Measurements from ENCODE around the gene UBAC2. TPM values are rescaled to one million over a fixed set of nuclear protein-coding genes. Genes with fewer than 3 reads are reported as not detected.

UBAC2 gene
- total RNA-seq, 2 donors from 2014 or later, result 74.2 to 75.3 TPM

GRCh38 chr13:99293178-99293577, 92.5 kb downstream of the UBAC2 start:
- Mint-ChIP-seq H3K4me1 (peaks cover 70% of the 10 kb centered on the region), H3K27ac (peak overlapping the region; percentile 98), H3K27me3 (no peaks in the 10 kb centered on the region), H3K36me3 (ENCODE audit: low read depth) (peaks cover 28% of the 10 kb centered on the region), H3K4me3 (peak overlapping the region; percentile 73)
- no peak for DNase-seq
- no peaks in the 10 kb centered on the region for H3K9me3 ChIP-seq (ENCODE audit: control insufficient read depth, low read length, poor library complexity, severe bottlenecking)
- no peak for ATAC-seq

- Mint-ChIP-seq H3K27me3 (no peaks in the 10 kb centered on the region), H3K27ac (peak overlapping the region; percentile 98), H3K4me3 (peak overlapping the region; percentile 45), H3K36me3 (ENCODE audit: low read depth) (peaks cover 29% of the 10 kb centered on the region), H3K4me1 (peaks cover 66% of the 10 kb centered on the region)
- DNase-seq (no peak), ATAC-seq (no peak)
- H3K9me3 ChIP-seq (ENCODE audit: control insufficient read depth, low read length, poor library complexity, severe bottlenecking), result no peaks in the 10 kb centered on the region
These were observed 93.5 kb downstream of the UBAC2 start for GRCh38 chr13:99294198-99294597.

- DNase-seq (no peak), ATAC-seq (no peak)
- H3K36me3 Mint-ChIP-seq (ENCODE audit: low read depth), result peaks cover 29% of the 10 kb centered on the region
- peak overlapping the region; percentile 98 for H3K27ac Mint-ChIP-seq
- H3K9me3 ChIP-seq (ENCODE audit: control insufficient read depth, low read length, poor library complexity, severe bottlenecking), result no peaks in the 10 kb centered on the region
- H3K27me3 Mint-ChIP-seq, result no peaks in the 10 kb centered on the region
- H3K4me1 Mint-ChIP-seq, result peaks cover 66% of the 10 kb centered on the region
- H3K4me3 Mint-ChIP-seq, result peak overlapping the region; percentile 84
These were observed 94.3 kb downstream of the UBAC2 start for GRCh38 chr13:99294958-99295357.

- no peaks in the 10 kb centered on the region for H3K9me3 ChIP-seq (ENCODE audit: control insufficient read depth, low read length, poor library complexity, severe bottlenecking)
- peaks cover 67% of the 10 kb centered on the region for H3K4me1 Mint-ChIP-seq
- peaks cover 29% of the 10 kb centered on the region for H3K36me3 Mint-ChIP-seq (ENCODE audit: low read depth)
- H3K27me3 Mint-ChIP-seq, result no peaks in the 10 kb centered on the region
- no peak for ATAC-seq
- peak overlapping the region; percentile 84 for H3K4me3 Mint-ChIP-seq
- DNase-seq, result no peak
- H3K27ac Mint-ChIP-seq, result peak overlapping the region; percentile 98
These were observed 95.0 kb downstream of the UBAC2 start for GRCh38 chr13:99295488-99296252.

GRCh38 chr13:99296398-99296797, 95.7 kb downstream of the UBAC2 start:
- ATAC-seq (peak; percentile 66), DNase-seq (no peak)
- peak overlapping the region; percentile 94 for H3K4me3 Mint-ChIP-seq
- no peaks in the 10 kb centered on the region for H3K9me3 ChIP-seq (ENCODE audit: control insufficient read depth, low read length, poor library complexity, severe bottlenecking)
- H3K27ac Mint-ChIP-seq, result peak overlapping the region; percentile 98
- H3K36me3 Mint-ChIP-seq (ENCODE audit: low read depth), result peaks cover 29% of the 10 kb centered on the region
- peaks cover 61% of the 10 kb centered on the region for H3K4me1 Mint-ChIP-seq
- no peaks in the 10 kb centered on the region for H3K27me3 Mint-ChIP-seq

- Mint-ChIP-seq H3K36me3 (ENCODE audit: low read depth) (peaks cover 31% of the 10 kb centered on the region), H3K27me3 (no peaks in the 10 kb centered on the region), H3K27ac (peak overlapping the region; percentile 98), H3K4me3 (peak overlapping the region; percentile 94), H3K4me1 (peaks cover 64% of the 10 kb centered on the region)
- ATAC-seq (no peak), DNase-seq (no peak)
- no peaks in the 10 kb centered on the region for H3K9me3 ChIP-seq (ENCODE audit: control insufficient read depth, low read length, poor library complexity, severe bottlenecking)
These were observed 96.7 kb downstream of the UBAC2 start for GRCh38 chr13:99297331-99297730.

GRCh38 chr13:99298056-99298455, 97.4 kb downstream of the UBAC2 start:
- no peaks in the 10 kb centered on the region for H3K27me3 Mint-ChIP-seq
- H3K9me3 ChIP-seq (ENCODE audit: control insufficient read depth, low read length, poor library complexity, severe bottlenecking), result no peaks in the 10 kb centered on the region
- no peak for ATAC-seq
- peaks cover 28% of the 10 kb centered on the region for H3K36me3 Mint-ChIP-seq (ENCODE audit: low read depth)
- no peak for DNase-seq
- H3K27ac Mint-ChIP-seq, result peak overlapping the region; percentile 98
- H3K4me3 Mint-ChIP-seq, result peak overlapping the region; percentile 94
- H3K4me1 Mint-ChIP-seq, result peaks cover 65% of the 10 kb centered on the region

GRCh38 chr13:99299256-99299919, 98.7 kb downstream of the UBAC2 start:
- ATAC-seq (no peak), DNase-seq (no peak)
- H3K27ac Mint-ChIP-seq, result peak overlapping the region; percentile 98
- peaks cover 68% of the 10 kb centered on the region for H3K4me1 Mint-ChIP-seq
- H3K4me3 Mint-ChIP-seq, result peak overlapping the region; percentile 84
- H3K27me3 Mint-ChIP-seq, result no peaks in the 10 kb centered on the region
- H3K36me3 Mint-ChIP-seq (ENCODE audit: low read depth), result peaks cover 31% of the 10 kb centered on the region
- no peaks in the 10 kb centered on the region for H3K9me3 ChIP-seq (ENCODE audit: control insufficient read depth, low read length, poor library complexity, severe bottlenecking)

- H3K27ac Mint-ChIP-seq, result peak overlapping the region; percentile 98
- peak overlapping the region; percentile 84 for H3K4me3 Mint-ChIP-seq
- ATAC-seq (no peak), DNase-seq (no peak)
- no peaks in the 10 kb centered on the region for H3K27me3 Mint-ChIP-seq
- peaks cover 35% of the 10 kb centered on the region for H3K36me3 Mint-ChIP-seq (ENCODE audit: low read depth)
- no peaks in the 10 kb centered on the region for H3K9me3 ChIP-seq (ENCODE audit: control insufficient read depth, low read length, poor library complexity, severe bottlenecking)
- H3K4me1 Mint-ChIP-seq, result peaks cover 71% of the 10 kb centered on the region
These were observed 99.3 kb downstream of the UBAC2 start for GRCh38 chr13:99299920-99300341.

GRCh38 chr13:99301056-99301838, 100.6 kb downstream of the UBAC2 start:
- no peaks in the 10 kb centered on the region for H3K9me3 ChIP-seq (ENCODE audit: control insufficient read depth, low read length, poor library complexity, severe bottlenecking)
- DNase-seq (no peak), ATAC-seq (no peak)
- Mint-ChIP-seq H3K27me3 (no peaks in the 10 kb centered on the region), H3K27ac (peak overlapping the region; percentile 98), H3K36me3 (ENCODE audit: low read depth) (peaks cover 31% of the 10 kb centered on the region), H3K4me3 (peak overlapping the region; percentile 99), H3K4me1 (peaks cover 62% of the 10 kb centered on the region)

GRCh38 chr13:99301913-99302636, 101.4 kb downstream of the UBAC2 start:
- H3K36me3 Mint-ChIP-seq (ENCODE audit: low read depth), result peaks cover 31% of the 10 kb centered on the region

GRCh38 chr13:99302637-99303505, 102.2 kb downstream of the UBAC2 start:
- no peak for DNase-seq
- H3K27ac Mint-ChIP-seq, result peak overlapping the region; percentile 98
- ATAC-seq, result no peak
- peaks cover 58% of the 10 kb centered on the region for H3K4me1 Mint-ChIP-seq
- H3K9me3 ChIP-seq (ENCODE audit: control insufficient read depth, low read length, poor library complexity, severe bottlenecking), result no peaks in the 10 kb centered on the region
- H3K36me3 Mint-ChIP-seq (ENCODE audit: low read depth), result peaks cover 25% of the 10 kb centered on the region
- H3K27me3 Mint-ChIP-seq, result no peaks in the 10 kb centered on the region
- H3K4me3 Mint-ChIP-seq, result peak overlapping the region; percentile 99

More at GRCh38 chr13:99301913-99302636, 101.4 kb downstream of the UBAC2 start:
- DNase-seq (no peak), ATAC-seq (peak; percentile 12)
- H3K27me3 Mint-ChIP-seq, result no peaks in the 10 kb centered on the region
- no peaks in the 10 kb centered on the region for H3K9me3 ChIP-seq (ENCODE audit: control insufficient read depth, low read length, poor library complexity, severe bottlenecking)
- H3K27ac Mint-ChIP-seq, result peak overlapping the region; percentile 98
- peak overlapping the region; percentile 99 for H3K4me3 Mint-ChIP-seq
- peaks cover 59% of the 10 kb centered on the region for H3K4me1 Mint-ChIP-seq
